Right lobe of liver (tissue), 6 donors: ENCODE measurements around the gene ALDOC. TPM values are rescaled to one million over a fixed set of nuclear protein-coding genes. Genes with fewer than 3 reads are reported as not detected.
A peak's percentile ranks its signal among the peaks of the same experiment; 100 is the strongest.

Source experiments
- ATAC-seq, 4 donors: fragments of 200-7000 bp; cut with Tn5 transposase; one replicate each; pipeline ENCODE4 v1.9.1; 2020; ENCODE audit warnings: mild to moderate bottlenecking in 4 of 4, moderate library complexity in 4 of 4
- DNase-seq, 3 donors: peaks; one replicate each; pipeline ENCODE4 v3.0.0-alpha.2; 2020
- H3K27ac ChIP-seq, 3 donors: fragments of 200-600 bp; one replicate each; pipeline ENCODE4 v1.8.0; 2022
- H3K27me3 ChIP-seq, 2 donors: fragments of 200-600 bp; one replicate each; pipeline ENCODE4 v1.8.0; 2022
- H3K36me3 ChIP-seq, 4 donors: fragments of 200-600 bp; sonication (generic) in 1 of 4; one replicate each; pipeline versions ENCODE4 v1.5.1 to v1.8.0; 2017 to 2022; ENCODE audit warnings: control low read depth in 1 of 4
- H3K4me1 ChIP-seq, 4 donors: fragments of 200-600 bp; sonication (generic) in 1 of 4; one replicate each; pipeline versions ENCODE4 v1.5.1 to v1.8.0; 2017 to 2022; ENCODE audit warnings: control low read depth in 1 of 4
- H3K4me3 ChIP-seq, 3 donors: fragments of 200-600 bp; one replicate each; pipeline ENCODE4 v1.8.0; 2022
- H3K9me3 ChIP-seq, 4 donors: fragments of 200-600 bp; sonication (generic) in 1 of 4; one replicate each; pipeline versions ENCODE4 v1.5.1 to v1.8.0; 2017 to 2022; ENCODE audit warnings: control low read depth in 1 of 4
- POLR2A ChIP-seq: fragments of 450-650 bp; IDR thresholded peaks from one replicate; pipeline ENCODE4 v1.6.1; 2017; ENCODE audit warnings: antibody characterized with exemption, mild to moderate bottlenecking
- WGBS: methylation state at CpG from one replicate; pipeline ENCODE4 v1.1.6; 2018; ENCODE audit warnings: low coverage, low lambda C conversion rate; ENCODE audit not compliant: insufficient coverage; ENCODE audit errors: missing lambda C conversion rate; 5-methylcytosine and 5-hydroxymethylcytosine counted together
- intact Hi-C, 2 donors: fragments of 100-400 bp; cut with DNase I; formaldehyde crosslinking; loops; one replicate each; pipeline versions ENCODE4 v1.11.2 to v1.14.1; 2022
- total RNA-seq, 6 experiments: library from RNA; depleted of rRNA in 2 of 6; stranded (reverse); fragments of >200 nt in 2 of 6; fragmentation: NEBNext Ultra II Directional in 3 of 6; extraction: Animal tissue kit (Norgen Biotek cat#: 25700) in 3 of 6; gene quantifications; one replicate each; pipeline versions ENCODE4 v1.1.0 to v1.2.4, GENCODE V29; 2016 to 2023
- TF ChIP-seq, protein P1 (sequence below), 4 donors: fragments of 200-600 bp in 3 of 4; fragments of 450-650 bp in 1 of 4; IDR thresholded peaks; one replicate each; pipeline versions ENCODE4 v1.5.1 to v1.8.0; 2016 to 2022; ENCODE audit warnings: antibody characterized with exemption in 4 of 4, mild to moderate bottlenecking in 2 of 4
- donor health status: DM: no; HTN: yes; CAD: no.
- donor health status: DM: no; HTN: no; CAD: no.
- donor health status: DM: no; HTN: no; CAD: no.
- donor health status: DM: no; HTN: yes; CAD: no.
- donor health status: DM: no; HTN: yes; CAD: no.

Gene ALDOC
- total RNA-seq, 6 experiments from 2014 or later, result 36.0 to 76.6 (median 48.9) TPM

DNA sequence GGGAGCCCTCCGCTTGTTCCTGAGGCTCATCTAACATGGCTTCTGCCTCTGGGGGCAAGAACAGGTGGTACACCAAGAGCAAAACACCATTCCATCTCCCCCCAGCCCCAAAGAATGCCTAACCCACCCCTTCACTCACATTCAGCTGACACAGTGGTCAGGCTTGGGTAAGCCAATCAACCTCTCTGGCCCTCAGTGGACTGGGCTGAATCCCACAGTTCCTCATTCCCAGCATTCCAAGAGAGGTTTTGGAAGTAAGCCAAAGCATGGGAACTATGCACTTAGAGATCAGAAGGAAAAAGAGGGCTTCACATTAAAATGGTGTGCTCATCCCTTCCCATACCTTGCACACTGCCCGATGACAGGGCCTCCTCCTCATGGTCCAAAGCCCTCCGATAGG, 13.2 kb downstream of the ALDOC start:
- ATAC-seq (peak in 3 of 4 donors; percentile 21 to 52 (median 31)), DNase-seq (no peak)
- no peaks in the 10 kb centered on the region for H3K4me1 ChIP-seq
- H3K9me3 ChIP-seq, result no peaks in the 10 kb centered on the region
- H3K27me3 ChIP-seq, result no peaks in the 10 kb centered on the region
- TF ChIP-seq, protein P1, sequence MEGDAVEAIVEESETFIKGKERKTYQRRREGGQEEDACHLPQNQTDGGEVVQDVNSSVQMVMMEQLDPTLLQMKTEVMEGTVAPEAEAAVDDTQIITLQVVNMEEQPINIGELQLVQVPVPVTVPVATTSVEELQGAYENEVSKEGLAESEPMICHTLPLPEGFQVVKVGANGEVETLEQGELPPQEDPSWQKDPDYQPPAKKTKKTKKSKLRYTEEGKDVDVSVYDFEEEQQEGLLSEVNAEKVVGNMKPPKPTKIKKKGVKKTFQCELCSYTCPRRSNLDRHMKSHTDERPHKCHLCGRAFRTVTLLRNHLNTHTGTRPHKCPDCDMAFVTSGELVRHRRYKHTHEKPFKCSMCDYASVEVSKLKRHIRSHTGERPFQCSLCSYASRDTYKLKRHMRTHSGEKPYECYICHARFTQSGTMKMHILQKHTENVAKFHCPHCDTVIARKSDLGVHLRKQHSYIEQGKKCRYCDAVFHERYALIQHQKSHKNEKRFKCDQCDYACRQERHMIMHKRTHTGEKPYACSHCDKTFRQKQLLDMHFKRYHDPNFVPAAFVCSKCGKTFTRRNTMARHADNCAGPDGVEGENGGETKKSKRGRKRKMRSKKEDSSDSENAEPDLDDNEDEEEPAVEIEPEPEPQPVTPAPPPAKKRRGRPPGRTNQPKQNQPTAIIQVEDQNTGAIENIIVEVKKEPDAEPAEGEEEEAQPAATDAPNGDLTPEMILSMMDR (IDR thresholded peaks at IDR 0.05), result no peak
- no peak for TF ChIP-seq POLR2A
- H3K36me3 ChIP-seq, result peaks cover 0 to 38% (median 9%) of the 10 kb centered on the region in 4 donors
- H3K27ac ChIP-seq, result no peak overlapping the region
- no CpG with 5 or more reads among the region's 3 CpGs for WGBS
- intact Hi-C loops, result no loop called here
- no peak overlapping the region for H3K4me3 ChIP-seq

DNA sequence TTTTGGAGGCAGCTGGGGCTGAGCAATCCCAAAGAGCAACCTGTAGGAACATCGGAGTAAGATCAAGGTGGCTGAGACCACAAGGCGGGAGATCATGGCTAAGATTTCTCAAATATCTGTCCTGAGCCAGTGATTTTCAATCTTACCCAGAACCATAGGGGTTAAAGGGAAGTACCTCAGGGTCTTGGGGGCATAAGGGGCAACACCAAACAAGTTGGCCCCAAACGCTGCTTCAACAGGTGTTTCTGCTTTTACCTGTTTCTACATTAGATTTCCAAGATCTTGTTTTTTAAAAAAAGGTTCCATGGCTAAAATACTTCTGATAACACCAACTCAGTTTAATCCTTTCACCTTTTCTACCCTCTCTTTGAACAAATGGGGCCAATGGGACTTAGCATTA, 21.7 kb downstream of the ALDOC start:
- Histone ChIP-seq H3K9me3 (no peaks in the 10 kb centered on the region), H3K4me1 (peaks cover 0 to 17% (median 9%) of the 10 kb centered on the region in 4 donors), H3K27me3 (no peaks in the 10 kb centered on the region), H3K36me3 (peaks cover 0 to 54% (median 15%) of the 10 kb centered on the region in 4 donors), H3K4me3 (no peak overlapping the region), H3K27ac (no peak overlapping the region)
- ATAC-seq (no peak), DNase-seq (no peak)
- intact Hi-C loops, result no loop called here
- no peak for TF ChIP-seq POLR2A
- TF ChIP-seq, protein P1 (IDR thresholded peaks at IDR 0.05), result no peak
- 95% methylated on average over 3 of the region's 3 CpGs for WGBS

DNA sequence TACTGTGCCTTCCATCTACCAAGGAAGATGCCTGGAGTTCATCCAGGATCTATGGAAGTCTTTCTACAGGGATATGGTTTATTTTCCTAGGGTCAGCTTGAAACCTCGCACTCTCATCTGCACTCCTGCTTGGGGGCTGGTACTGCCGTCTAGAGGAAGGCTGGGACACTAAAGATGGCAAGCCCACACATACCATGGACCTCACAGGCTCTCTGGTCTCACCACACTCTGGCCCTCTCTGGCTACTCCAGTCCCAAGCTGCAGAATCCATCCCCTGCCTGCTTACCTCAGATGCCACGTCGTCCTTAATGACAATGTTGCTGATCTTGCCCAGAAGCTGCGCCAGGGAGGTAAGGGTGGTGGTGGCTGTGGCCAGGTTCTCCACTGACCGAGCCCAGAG, 22.1 kb downstream of the ALDOC start:
- DNase-seq (no peak), ATAC-seq (no peak)
- Histone ChIP-seq H3K4me3 (no peak overlapping the region), H3K9me3 (no peaks in the 10 kb centered on the region), H3K27ac (peak overlapping the region in 2 of 3 donors; percentile 62 to 66), H3K27me3 (no peaks in the 10 kb centered on the region), H3K36me3 (peaks cover 0 to 50% (median 15%) of the 10 kb centered on the region in 4 donors), H3K4me1 (peaks cover 0 to 17% (median 9%) of the 10 kb centered on the region in 4 donors)
- intact Hi-C loops, result no loop called here
- WGBS, result no CpG with 5 or more reads among the region's 6 CpGs
- TF ChIP-seq, protein P1 (IDR thresholded peaks at IDR 0.05), result peak in 1 of 4 donors; percentile 22
- no peak for TF ChIP-seq POLR2A

DNA sequence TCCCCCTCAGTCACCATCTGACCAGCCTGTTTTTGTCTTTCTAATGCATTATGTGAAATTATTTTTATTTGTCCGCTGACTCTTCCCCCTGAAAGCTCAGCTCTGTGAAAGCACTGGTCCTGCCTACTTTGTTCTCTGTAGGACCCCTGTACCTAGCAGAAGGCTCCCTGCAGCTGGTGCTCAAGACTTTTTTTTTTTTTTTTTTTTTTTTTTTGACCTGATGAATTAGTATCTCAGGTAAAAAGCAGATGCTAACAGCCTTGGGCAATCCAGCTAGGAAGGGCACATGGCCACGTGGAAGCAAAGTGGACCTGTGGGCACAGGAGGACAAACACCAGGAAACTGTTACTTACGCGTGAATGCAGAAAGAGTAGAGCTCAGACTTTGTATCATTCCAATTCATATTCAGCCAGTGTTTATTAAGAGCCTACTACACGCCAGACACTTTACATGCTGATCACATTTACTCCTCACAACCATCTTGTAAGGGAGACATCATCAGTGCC, 23.6 kb downstream of the ALDOC start:
- peak; percentile 19 to 36 (median 33) for ATAC-seq
- Histone ChIP-seq H3K27me3 (no peaks in the 10 kb centered on the region), H3K27ac (peak overlapping the region; percentile 16 to 66 (median 62)), H3K9me3 (no peaks in the 10 kb centered on the region), H3K4me1 (peaks cover 0 to 17% (median 9%) of the 10 kb centered on the region in 4 donors), H3K36me3 (peaks cover 0 to 40% (median 15%) of the 10 kb centered on the region in 4 donors), H3K4me3 (peak overlapping the region in 1 of 3 donors; percentile 93)
- WGBS, result 63% methylated on average over 5 of the region's 5 CpGs
- DNase-seq, result peak in 1 of 3 donors; percentile 65
- no peak for TF ChIP-seq POLR2A
- TF ChIP-seq, protein P1 (IDR thresholded peaks at IDR 0.05), result no peak
- intact Hi-C loops, result no loop called here
